ENCODE data around the gene MBOAT2.

- TF ChIP-seq CTCF (IDR thresholded peaks at IDR 0.05) (no peak), POLR2A (IDR thresholded peaks at IDR 0.05) (no peak)
Measured at GRCh38 chr2:8835279-8835678, 168.2 kb downstream of the MBOAT2 start.
